Posterior vena cava (tissue), 2 donors: ENCODE data around the gene ARIH2. TPM values are rescaled to one million over a fixed set of nuclear protein-coding genes. Genes with fewer than 3 reads are reported as not detected.
"Not testable (repeated sequence)": the region's sequence is repeated elsewhere in the genome, so short reads cannot be mapped to it uniquely, and the experiment has no call there.

Experiments
- DNase-seq: peaks from one replicate; pipeline ENCODE4 v3.0.0-alpha.2; 2020; ENCODE audit warnings: low spot score
- intact Hi-C, 2 donors: fragments of 100-400 bp; cut with DNase I; formaldehyde crosslinking; loops; one replicate each; pipeline versions ENCODE4 v1.14.1 to v1.14.2; 2022 to 2023
- total RNA-seq, 2 donors: library from RNA; stranded (reverse); fragmentation: NEBNext Ultra II Directional; extraction: Animal tissue kit (Norgen Biotek cat#: 25700); gene quantifications; one replicate each; pipeline ENCODE4 v1.2.1, GENCODE V29; 2021
- donor health status: DM: yes; HTN: yes; CAD: no.
- donor health status: DM: yes; HTN: yes; CAD: no.

ARIH2 gene
- total RNA-seq, 2 donors from 2014 or later = 59.2 to 84.6 TPM

DNA sequence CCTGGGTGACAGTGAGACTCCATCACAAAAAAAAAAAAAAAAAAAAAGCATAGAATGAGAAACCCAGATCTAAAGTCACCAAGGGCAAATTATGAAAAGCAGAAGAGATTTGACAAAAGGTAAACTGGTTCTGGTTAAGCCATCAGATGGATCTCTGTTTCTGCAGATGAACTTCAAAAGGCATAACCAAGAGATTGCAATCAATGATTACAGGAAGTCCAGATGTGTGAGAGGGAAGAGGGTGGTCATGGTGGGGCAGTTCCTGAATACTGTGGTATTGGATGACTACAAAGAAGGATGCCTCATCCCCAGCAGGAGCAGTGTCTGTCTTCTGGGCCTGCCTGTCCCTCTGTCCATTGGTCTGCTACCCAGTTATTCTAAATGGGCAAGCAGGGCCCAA lies 75.2 kb downstream of the ARIH2 start:
- intact Hi-C loops = no loop called here
- no peak for DNase-seq

- intact Hi-C loops = no loop called here
- no peak for DNase-seq
Measured at GRCh38 chr3:48996640-48997039, 78.0 kb downstream of the ARIH2 start.

GRCh38 chr3:48997102-48997635 lies 78.5 kb downstream of the ARIH2 start:
- intact Hi-C loops = no loop called here
- no peak for DNase-seq

DNA sequence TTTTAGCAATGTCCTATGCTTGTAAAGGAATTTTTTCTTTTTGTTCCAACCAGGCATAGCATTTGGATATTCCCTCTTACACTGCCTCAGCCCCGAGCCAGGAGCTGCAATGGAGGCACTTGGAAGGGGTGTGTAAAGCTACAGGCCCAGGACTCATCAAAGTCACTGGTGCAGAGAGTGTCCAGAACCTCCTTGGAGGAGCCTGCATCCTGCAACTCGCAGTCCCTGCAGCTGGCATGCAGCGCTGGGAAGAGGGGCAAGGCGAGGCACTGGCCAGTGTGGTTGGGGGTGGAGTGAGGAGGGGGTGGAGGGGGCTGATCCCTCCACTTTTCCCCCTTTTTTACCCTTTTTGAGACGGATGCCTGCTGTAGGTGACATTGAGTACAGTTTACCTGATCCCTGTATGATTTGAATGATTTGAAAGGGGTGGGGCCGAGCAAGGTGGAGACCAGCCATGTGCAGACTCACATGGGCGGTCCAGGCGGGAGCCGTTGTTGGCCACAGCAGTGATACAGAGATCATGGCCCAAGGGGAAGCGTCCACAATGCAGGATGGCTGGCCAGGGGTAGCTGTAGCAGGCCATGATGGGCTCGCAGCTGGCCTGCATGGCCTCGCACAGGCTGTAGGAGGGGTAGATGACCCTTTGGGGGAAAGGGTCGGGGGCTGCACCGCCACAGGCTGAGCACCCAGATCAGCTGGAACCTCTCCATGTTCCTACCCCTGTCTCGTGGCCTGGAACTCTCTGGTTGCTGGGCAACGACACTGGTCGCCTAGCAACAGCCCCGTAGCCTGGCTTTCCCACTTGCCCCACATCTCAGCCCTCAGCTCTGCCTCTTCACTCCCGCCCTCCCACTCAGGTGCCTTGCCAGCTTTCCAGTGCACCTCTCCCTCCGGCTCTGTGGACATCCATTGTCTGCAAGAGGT lies 79.3 kb downstream of the ARIH2 start:
- no peak for DNase-seq
- intact Hi-C loops = no loop called here

GRCh38 chr3:48999085-48999858 lies 80.6 kb downstream of the ARIH2 start:
- DNase-seq = no peak
- intact Hi-C loops = no loop called here

DNA sequence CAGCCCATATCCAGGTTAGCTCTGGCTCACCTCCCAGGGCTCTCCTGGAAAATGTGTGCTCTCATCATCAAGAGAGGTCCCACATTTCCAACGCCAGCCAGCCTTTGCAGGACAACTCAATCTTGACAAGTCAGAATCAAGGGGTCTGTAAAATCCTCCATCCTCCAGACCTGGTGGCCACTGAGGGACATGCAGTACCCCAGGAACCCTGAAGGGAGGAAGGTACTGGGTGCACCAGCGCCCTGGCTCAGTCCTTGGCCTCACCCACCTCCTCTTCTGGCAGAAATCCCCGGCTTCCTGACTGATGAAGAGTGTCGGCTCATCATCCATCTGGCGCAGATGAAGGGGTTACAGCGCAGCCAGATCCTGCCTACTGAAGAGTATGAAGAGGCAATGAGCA lies 82.5 kb downstream of the ARIH2 start:
- intact Hi-C loops = loop anchor here in 1 of 2 donors (5.0 kb wide), 1 partner anchor 101 kb away; the partner anchor contains the start of gene QARS1
- no peak for DNase-seq

- no peak for DNase-seq
- intact Hi-C loops = loop anchor here in 1 of 2 donors (5.0 kb wide), 1 partner anchor 98 kb away; the partner anchor contains the start of gene QARS1
Measured at GRCh38 chr3:49004352-49005302, 86.0 kb downstream of the ARIH2 start.

GRCh38 chr3:49005303-49005680 lies 86.7 kb downstream of the ARIH2 start:
- DNase-seq = no peak
- intact Hi-C loops = no loop called here

- no peak for DNase-seq
- intact Hi-C loops = no loop called here
Measured at GRCh38 chr3:49005998-49006397, 87.4 kb downstream of the ARIH2 start.

DNA sequence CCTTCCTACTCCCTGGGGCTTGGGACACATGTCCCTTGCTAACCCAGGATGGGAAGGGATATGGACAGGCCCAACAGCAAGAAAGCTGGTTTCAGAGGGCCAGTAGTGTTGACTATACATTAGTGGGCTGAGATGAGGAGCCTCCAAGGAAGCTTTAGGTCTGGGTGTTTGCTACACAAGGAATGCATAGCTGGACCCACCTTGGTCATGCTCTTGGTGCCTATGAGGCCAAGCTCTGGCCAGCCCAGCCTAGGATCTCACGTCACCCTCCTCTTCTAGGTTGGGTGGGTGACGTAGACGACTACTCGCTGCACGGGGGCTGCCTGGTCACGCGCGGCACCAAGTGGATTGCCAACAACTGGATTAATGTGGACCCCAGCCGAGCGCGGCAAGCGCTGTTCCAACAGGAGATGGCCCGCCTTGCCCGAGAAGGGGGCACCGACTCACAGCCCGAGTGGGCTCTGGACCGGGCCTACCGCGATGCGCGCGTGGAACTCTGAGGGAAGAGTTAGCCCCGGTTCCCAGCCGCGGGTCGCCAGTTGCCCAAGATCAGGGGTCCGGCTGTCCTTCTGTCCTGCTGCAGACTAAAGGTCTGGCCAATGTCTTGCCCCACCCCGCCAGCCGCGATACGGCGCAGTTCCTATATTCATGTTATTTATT lies 87.9 kb downstream of the ARIH2 start:
- DNase-seq = peak; percentile 87
- intact Hi-C loops = no loop called here

DNA sequence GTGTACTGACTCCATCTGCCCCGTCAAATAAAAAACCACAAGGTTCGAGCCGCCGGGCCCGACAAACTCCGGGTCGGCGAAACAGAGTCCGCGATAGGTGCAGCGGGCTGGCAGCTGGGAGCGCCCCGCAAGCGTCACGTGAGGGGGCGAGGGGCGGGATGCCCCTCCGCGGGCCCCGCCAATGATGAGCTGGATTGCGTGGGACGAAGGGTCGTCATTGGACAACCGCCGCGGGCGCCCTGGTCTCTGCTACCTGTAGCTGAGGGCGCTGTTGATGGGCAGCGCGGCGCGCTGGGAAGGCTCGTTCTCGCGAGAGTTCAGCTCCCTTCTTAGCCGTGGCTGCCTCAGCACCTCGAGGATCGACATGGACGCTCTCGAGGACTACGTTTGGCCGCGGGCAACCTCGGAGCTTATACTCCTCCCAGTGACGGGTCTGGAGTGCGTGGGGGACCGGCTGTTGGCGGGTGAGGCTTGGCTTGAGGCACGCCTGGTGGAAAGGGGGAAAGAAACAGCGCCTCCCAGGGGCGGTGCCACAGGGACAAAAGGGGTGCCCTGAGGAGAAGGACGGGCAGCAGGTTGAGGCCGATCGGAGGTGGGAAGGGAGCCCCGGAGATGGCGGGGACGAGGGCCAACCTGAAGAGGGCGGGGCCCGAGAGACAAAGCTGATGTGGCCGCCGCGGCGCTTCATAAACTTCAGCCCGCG lies 88.6 kb downstream of the ARIH2 start, which contains the start of gene WDR6:
WDR6 (plus strand) TSS at position 324 of the 703 bp plus-strand sequence; CDS start at position 365, 41 bp downstream.
- intact Hi-C loops = no loop called here

GRCh38 chr3:49007771-49008528 lies 89.3 kb downstream of the ARIH2 start:
- DNase-seq = peak; percentile 97
- intact Hi-C loops = no loop called here

More for the DNA sequence above, 88.6 kb downstream of the ARIH2 start, which contains the start of gene WDR6:
- DNase-seq = peak; percentile 98

DNA sequence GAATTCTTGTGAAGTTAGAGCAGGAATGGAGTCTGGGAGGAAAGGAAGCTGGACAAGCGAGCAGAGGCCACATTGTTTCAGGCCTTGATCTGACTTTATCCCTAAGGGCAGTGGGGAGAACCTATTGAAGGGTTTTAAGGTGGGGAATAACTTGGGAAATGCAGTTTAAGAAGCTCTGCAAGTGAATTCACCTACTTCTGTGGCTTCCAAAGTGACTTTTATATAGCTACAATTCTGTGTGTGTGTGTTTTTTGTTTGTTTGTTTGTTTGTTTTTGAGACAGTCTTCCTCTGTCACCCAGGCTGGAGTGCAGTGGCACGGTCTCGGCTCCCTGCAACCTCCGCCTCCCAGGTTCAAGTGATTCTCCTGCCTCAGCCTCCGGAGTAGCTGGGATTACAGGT lies 90.0 kb downstream of the ARIH2 start:
- intact Hi-C loops = not testable (repeated sequence)

GRCh38 chr3:49009396-49009795 lies 90.8 kb downstream of the ARIH2 start:
- DNase-seq = no peak
- intact Hi-C loops = no loop called here

More for the DNA sequence above, 90.0 kb downstream of the ARIH2 start:
- DNase-seq = not testable (repeated sequence)

GRCh38 chr3:49012441-49013017 lies 93.9 kb downstream of the ARIH2 start:
- no peak for DNase-seq
- intact Hi-C loops = no loop called here

- no peak for DNase-seq
- intact Hi-C loops = no loop called here
Measured at GRCh38 chr3:49013113-49013737, 94.6 kb downstream of the ARIH2 start.
